ENCODE results near the gene ERRFI1. TPM values are rescaled to one million over a fixed set of nuclear protein-coding genes. Genes with fewer than 3 reads are reported as not detected.

The ERRFI1 gene
- total and polyA plus RNA-seq, 2 of the 8 experiments (the other 6 are each of a cell fraction or from before 2014, with no cell fraction given), result 23.4 to 46.1 TPM

DNA sequence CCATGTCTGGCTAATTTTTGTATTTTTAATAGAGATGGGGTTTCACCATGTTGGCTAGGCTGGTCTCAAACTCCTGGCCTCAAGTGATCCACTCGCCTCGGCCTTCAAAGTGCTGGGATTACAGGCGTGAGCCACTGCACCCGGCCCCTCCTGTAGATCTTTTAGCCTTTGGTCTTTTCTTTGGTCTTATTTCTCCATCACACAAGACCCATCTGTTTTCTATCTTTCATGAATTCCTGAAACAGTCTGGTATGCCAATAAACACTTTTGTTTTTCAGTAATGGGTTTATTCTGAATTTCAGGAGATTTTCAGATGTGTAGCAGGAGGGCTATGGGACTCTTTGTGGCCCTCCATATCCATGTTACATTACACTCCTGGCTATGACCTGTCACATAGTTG is 23.2 kb downstream of the ERRFI1 start:
- H2BK20ac ChIP-seq (ENCODE audit: low read length), result no peak overlapping the region
- no peak overlapping the region for H3K23ac ChIP-seq (ENCODE audit: insufficient read length)
- H3K4ac ChIP-seq (replicated peaks; ENCODE audit: insufficient read length, low read depth, low read length), result no peak overlapping the region
- no peak overlapping the region for H4K5ac ChIP-seq (ENCODE audit: insufficient read length, low read depth, low read length)
- no peaks in the 10 kb centered on the region for H4K20me1 ChIP-seq (replicated peaks in 1 of 2; ENCODE audit: control insufficient read depth in 1 of 2, insufficient read depth in 2 of 2, low read length in 2 of 2)
- no peak overlapping the region for H3K14ac ChIP-seq (ENCODE audit: insufficient read length)
- H3K9me3 ChIP-seq (ENCODE audit: insufficient read depth in 2 of 2, low read depth in 1 of 2, low read length in 1 of 2), result no peaks in the 10 kb centered on the region
- no peak overlapping the region for H3K4me2 ChIP-seq (ENCODE audit: insufficient read depth in 1 of 2, low read depth in 2 of 2, low read length in 2 of 2)
- no peaks in the 10 kb centered on the region for H3K23me2 ChIP-seq (ENCODE audit: low read depth, low read length)
- H3K18ac ChIP-seq (ENCODE audit: extremely low read depth, low read length), result no peak overlapping the region; the same call in 1 of the 2 replicates
- H3K9ac ChIP-seq (replicated peaks in 1 of 4; ENCODE audit: extremely low read depth in 1 of 4, low read depth in 3 of 4, low read length in 3 of 4), result no peak overlapping the region
- no peak overlapping the region for H2AFZ ChIP-seq (ENCODE audit: low read length)
- no peak overlapping the region for H4K91ac ChIP-seq (replicated peaks; ENCODE audit: insufficient read length, low read length)
- H2BK15ac ChIP-seq (ENCODE audit: low read length), result no peak overlapping the region
- no peak overlapping the region for H3K27ac ChIP-seq (ENCODE audit: low read depth, low read length)
- H4K8ac ChIP-seq (ENCODE audit: extremely low read depth, insufficient read depth, low read length), result no peak overlapping the region
- WGBS, 2 experiments (ENCODE audit: extremely low coverage in 1 of 2, insufficient coverage in 1 of 2, insufficient read length in 1 of 2, insufficient replicate concordance in 2 of 2, low coverage in 1 of 2, low lambda C conversion rate in 2 of 2, missing lambda C conversion rate in 1 of 2), result 98% methylated on average over 4 of the region's 4 CpGs; no CpG with 5 or more reads in 1 of the 2 experiments
- H2BK120ac ChIP-seq (replicated peaks; ENCODE audit: low read depth, low read length), result no peak overlapping the region
- H2AK5ac ChIP-seq (ENCODE audit: low read depth, low read length), result no peak overlapping the region
- CTCF ChIA-PET (ENCODE audit: partially characterized antibody), result interaction anchor here (0.9 to 1.8 kb wide), 3 partner anchors 19 to 342 kb away, joined by 3 to 4 read pairs (median 3); no protein-coding TSS in a partner anchor
- H3K27me3 ChIP-seq (replicated peaks in 1 of 4; ENCODE audit: control insufficient read depth in 3 of 4, extremely low read depth in 1 of 4, insufficient read depth in 3 of 4, low read length in 3 of 4), result no peaks in the 10 kb centered on the region
- no peaks in the 10 kb centered on the region; a peak in 1 of 8 replicates for H3K36me3 ChIP-seq (ENCODE audit: control insufficient read depth in 2 of 4, insufficient read depth in 4 of 4, low read length in 3 of 4)
- no peaks in the 10 kb centered on the region for H3K79me1 ChIP-seq (ENCODE audit: low read depth, low read length)
- H2BK12ac ChIP-seq (ENCODE audit: low read depth, low read length), result no peak overlapping the region
- DNase-seq (ENCODE audit: low read depth in 1 of 2, low spot score in 2 of 2) (no peak), FAIRE-seq (no peak)
- H3K4me1 ChIP-seq (replicated peaks in 1 of 4; ENCODE audit: control insufficient read depth in 3 of 4, insufficient read depth in 4 of 4, low read length in 3 of 4), result peaks cover 4 to 19% (median 12%) of the 10 kb centered on the region in 4 experiments
- H2BK5ac ChIP-seq (ENCODE audit: low read depth, low read length), result no peak overlapping the region
- H3K56ac ChIP-seq (replicated peaks; ENCODE audit: insufficient read length, low read depth, low read length), result no peak overlapping the region
- POLR2A ChIA-PET (ENCODE audit: partially characterized antibody), result interaction anchor here (1.1 kb wide), 1 partner anchor 11 kb away, joined by 3 read pairs; no protein-coding TSS in a partner anchor
- no peak overlapping the region for H3K4me3 ChIP-seq (ENCODE audit: extremely low read depth in 1 of 4, insufficient read depth in 2 of 4, low read depth in 3 of 4, low read length in 4 of 4)
- H3K79me2 ChIP-seq (ENCODE audit: control insufficient read depth in 1 of 2, insufficient read depth in 2 of 2, low read length in 2 of 2), result no peaks in the 10 kb centered on the region
- TF ChIP-seq TAF7 (optimal IDR thresholded peaks at IDR 0.05; ENCODE audit: borderline replicate concordance, low read depth, low read length) (no peak), NANOG (IDR thresholded peaks at IDR 0.05; ENCODE audit: insufficient read depth, low read depth, low read length, poor library complexity, severe bottlenecking) (no peak), SP1 (IDR thresholded peaks at IDR 0.05; ENCODE audit: low read depth, low read length) (no peak), KDM5A (IDR thresholded peaks at IDR 0.05; ENCODE audit: low read length) (no peak), TAF1 (IDR thresholded peaks at IDR 0.05; ENCODE audit: low read depth, low read length) (no peak), MAFK (IDR thresholded peaks at IDR 0.05; ENCODE audit: low read depth, low read length) (no peak), YY1 (IDR thresholded peaks at IDR 0.05; ENCODE audit: low read depth, low read length) (no peak), JUN (IDR thresholded peaks at IDR 0.05; ENCODE audit: low read depth, low read length) (no peak), POLR2AphosphoS5 (IDR thresholded peaks at IDR 0.05; ENCODE audit: low read depth, low read length) (no peak), ZNF274 (IDR thresholded peaks at IDR 0.05; ENCODE audit: borderline replicate concordance, extremely low read depth, low read length) (no peak), JUND (IDR thresholded peaks at IDR 0.05; ENCODE audit: low read length) (no peak), CTBP2 (IDR thresholded peaks at IDR 0.05; ENCODE audit: borderline replicate concordance, insufficient read depth, insufficient read length, low read length) (no peak), HDAC2 (IDR thresholded peaks at IDR 0.05; ENCODE audit: borderline replicate concordance in 1 of 2, low read depth in 2 of 2, low read length in 2 of 2) (no peak)
- TF ChIP-seq, protein P1, sequence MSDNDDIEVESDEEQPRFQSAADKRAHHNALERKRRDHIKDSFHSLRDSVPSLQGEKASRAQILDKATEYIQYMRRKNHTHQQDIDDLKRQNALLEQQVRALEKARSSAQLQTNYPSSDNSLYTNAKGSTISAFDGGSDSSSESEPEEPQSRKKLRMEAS (IDR thresholded peaks at IDR 0.05), result no peak

Data from H1 (cell line).